ENCODE measurements around the gene DPH1.

The DPH1 gene

DNA sequence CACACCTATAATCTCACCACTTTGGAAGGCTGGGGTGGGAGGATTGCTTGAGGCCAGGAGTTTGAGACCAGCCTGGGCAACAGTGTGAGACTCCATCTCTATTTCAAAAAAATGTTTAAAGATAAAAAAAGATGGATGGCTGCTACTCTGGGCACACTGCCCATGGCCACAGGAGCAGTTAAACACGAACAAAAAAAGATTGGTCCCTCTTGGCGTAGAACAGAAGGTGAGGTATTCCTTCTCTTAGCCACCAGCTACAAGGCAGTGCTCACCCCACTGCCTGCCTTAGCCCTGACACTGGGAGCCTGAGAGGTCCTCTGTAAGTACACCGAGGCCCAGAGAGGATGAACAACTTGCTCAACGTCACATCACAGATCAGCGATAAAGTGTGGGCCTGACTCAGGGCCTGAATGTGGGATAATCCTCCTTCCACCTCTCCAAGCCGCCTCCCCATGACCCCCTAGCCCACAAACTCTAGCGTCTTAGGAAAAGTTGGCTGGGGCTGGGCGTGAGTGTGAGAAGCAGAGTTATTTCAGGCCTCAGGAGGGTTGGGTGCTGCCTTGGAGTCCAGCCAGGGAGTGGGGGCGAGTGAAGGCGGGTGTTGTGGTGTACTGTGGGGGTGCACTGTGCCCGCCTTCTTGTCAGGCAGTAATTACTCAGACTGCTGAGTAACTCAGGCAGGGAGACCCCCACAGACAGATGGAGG is 2.3 kb upstream of the DPH1 start:
- TF ChIP-seq POLR2A (IDR thresholded peaks at IDR 0.05; ENCODE audit: low read length) (no peak), GATA1 (IDR thresholded peaks at IDR 0.05; ENCODE audit: low read depth, low read length) (no peak)
- peak; percentile 19 to 34 for DNase-seq

DNA sequence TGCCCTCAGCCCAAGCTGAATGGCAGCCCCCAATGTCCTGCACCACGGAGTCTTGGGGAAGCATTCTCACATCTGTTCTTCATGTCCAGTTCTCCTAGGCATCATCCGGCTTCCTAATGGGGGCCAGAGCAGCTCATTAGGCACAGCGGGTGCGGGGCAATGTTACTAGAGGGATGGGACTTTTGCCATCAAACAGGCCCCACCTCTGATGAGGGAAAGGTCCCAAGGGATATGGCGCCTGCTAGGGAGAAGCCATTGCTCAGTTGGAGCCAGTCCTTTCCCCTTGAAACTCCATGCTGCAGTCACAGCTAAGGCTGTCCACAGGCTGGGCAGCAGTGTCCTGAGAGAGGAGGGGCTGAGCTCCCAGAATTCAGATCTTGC is 1.7 kb upstream of the DPH1 start:
- no peak for DNase-seq
- TF ChIP-seq GATA1 (IDR thresholded peaks at IDR 0.05; ENCODE audit: low read depth, low read length) (no peak), POLR2A (IDR thresholded peaks at IDR 0.05; ENCODE audit: low read length) (no peak)

DNA sequence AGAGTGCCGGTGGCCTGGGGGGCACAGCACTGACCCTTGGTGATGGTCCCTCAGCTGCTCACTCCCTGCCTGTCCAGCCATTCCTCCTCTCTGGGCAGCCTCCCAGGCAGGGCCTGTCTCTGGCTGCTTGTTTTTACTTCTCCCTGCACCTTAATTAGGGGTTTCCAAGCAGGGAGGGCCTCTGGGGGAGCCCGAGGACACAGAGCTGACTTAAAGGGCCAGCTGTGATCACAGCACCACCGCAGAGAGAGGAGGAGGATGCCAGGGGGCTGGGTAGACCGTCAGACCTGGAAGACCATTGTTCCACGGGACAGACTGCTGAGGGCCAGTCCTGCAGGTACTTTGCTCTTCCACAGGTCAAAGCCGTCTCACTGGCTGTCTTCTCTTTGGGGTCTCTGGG is 1.2 kb upstream of the DPH1 start:
- no peak for DNase-seq
- no peak for TF ChIP-seq GATA1 (IDR thresholded peaks at IDR 0.05; ENCODE audit: low read depth, low read length)
- TF ChIP-seq POLR2A (IDR thresholded peaks at IDR 0.05; ENCODE audit: low read length), result no peak

DNA sequence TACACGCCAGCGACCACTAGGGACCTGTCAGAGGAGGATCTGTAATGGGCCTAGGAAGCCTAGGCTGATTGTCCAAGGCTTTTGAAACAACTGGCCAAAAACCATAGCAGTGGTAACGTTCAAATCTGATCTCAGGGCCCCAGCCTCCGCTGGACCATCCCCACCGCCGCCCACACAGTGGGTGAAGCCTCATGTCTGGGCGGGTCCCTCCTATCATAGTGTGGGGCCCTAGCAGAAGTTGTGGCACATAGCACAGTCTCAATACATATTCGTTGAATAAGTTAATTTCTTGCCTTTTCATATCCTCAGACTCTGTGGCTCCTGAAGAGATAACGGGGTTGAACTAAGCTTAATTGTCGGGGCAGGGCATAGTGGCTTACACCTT is 818 bp downstream of the DPH1 start:
- DNase-seq, result peak; percentile 90 to 91
- TF ChIP-seq POLR2A (IDR thresholded peaks at IDR 0.05; ENCODE audit: low read length) (no peak), GATA1 (IDR thresholded peaks at IDR 0.05; ENCODE audit: low read depth, low read length) (no peak)

DNA sequence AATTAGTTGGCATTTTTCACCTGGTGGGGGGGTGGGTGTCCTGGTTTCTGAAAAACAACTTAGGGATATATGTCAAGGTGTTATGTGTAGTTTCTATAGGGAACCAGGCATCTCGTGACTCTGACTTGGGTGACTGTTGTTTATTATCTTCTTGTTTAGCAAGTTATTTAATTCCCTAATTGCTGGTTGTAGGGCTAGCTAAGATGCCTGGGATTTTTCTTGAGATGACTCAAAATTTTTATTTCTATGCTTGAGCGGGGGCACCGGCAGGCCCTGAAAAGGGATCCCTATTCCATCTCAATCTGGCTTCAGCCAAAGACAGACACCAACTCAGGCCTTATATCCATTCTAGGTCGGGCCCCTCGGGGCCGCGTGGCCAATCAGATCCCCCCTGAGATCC is 3.2 kb downstream of the DPH1 start:
- no peak for TF ChIP-seq POLR2A (IDR thresholded peaks at IDR 0.05; ENCODE audit: low read length)
- TF ChIP-seq GATA1 (IDR thresholded peaks at IDR 0.05; ENCODE audit: low read depth, low read length), result no peak
- DNase-seq, result no peak

DNA sequence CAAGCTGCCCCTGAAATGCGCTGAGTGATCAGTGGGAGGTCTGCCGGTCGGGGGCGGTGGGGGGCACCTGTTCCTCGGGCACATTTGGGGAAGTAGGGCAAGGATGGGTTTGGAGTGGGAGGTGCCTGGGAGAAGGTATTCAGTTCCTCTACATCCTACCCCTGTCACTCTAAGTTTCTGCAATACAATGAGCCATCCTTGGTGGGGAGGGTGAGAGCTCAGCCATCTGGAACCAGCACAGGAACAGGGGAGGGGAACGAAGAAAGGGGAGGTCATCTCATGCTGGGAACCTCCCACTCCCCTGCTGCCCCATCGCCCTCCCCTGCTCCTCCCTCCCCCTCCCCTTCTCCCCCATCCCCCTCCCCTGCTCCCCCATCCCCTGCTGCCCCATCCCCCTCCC is 4.2 kb downstream of the DPH1 start:
- DNase-seq, result no peak
- no peak for TF ChIP-seq POLR2A (IDR thresholded peaks at IDR 0.05; ENCODE audit: low read length)
- no peak for TF ChIP-seq GATA1 (IDR thresholded peaks at IDR 0.05; ENCODE audit: low read depth, low read length)

DNA sequence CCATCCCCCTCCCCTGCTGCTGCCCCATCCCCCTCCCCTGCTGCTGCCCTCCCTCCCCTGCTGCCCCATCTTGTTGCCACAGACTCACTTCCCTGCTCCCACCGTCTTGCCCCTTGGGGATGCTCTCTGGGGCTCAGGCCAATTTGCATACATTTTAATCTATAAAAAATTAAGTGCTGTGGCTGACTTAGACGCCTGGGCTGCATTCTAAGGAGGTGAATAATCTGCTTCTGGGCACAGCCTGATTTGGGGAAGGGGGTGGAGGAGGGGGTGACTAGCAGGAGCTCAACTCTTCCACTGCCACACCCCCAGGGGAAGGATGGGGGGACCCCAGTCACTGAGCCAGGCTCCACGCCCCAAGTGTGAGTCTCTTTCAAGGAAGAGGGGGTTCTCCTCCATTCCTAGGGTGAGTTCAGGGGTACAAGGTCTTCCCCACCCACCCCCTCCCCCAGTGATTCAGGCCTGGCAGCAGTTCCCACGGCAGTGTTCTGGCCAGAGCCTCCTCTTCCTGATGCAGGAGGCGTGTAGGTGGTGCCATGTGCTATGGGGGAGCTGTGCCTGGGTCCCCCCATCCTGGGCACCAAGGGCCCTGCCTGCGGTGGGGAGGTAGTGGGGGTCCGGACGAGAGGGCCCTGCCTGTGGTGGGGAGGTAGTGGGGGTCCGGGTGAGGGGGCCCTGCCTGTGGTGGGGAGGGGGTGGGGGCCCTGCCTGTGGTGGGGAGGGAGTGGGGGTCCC is 5.0 kb downstream of the DPH1 start:
- TF ChIP-seq POLR2A (IDR thresholded peaks at IDR 0.05; ENCODE audit: low read length), result no peak
- TF ChIP-seq GATA1 (IDR thresholded peaks at IDR 0.05; ENCODE audit: low read depth, low read length), result no peak
- no peak for DNase-seq

DNA sequence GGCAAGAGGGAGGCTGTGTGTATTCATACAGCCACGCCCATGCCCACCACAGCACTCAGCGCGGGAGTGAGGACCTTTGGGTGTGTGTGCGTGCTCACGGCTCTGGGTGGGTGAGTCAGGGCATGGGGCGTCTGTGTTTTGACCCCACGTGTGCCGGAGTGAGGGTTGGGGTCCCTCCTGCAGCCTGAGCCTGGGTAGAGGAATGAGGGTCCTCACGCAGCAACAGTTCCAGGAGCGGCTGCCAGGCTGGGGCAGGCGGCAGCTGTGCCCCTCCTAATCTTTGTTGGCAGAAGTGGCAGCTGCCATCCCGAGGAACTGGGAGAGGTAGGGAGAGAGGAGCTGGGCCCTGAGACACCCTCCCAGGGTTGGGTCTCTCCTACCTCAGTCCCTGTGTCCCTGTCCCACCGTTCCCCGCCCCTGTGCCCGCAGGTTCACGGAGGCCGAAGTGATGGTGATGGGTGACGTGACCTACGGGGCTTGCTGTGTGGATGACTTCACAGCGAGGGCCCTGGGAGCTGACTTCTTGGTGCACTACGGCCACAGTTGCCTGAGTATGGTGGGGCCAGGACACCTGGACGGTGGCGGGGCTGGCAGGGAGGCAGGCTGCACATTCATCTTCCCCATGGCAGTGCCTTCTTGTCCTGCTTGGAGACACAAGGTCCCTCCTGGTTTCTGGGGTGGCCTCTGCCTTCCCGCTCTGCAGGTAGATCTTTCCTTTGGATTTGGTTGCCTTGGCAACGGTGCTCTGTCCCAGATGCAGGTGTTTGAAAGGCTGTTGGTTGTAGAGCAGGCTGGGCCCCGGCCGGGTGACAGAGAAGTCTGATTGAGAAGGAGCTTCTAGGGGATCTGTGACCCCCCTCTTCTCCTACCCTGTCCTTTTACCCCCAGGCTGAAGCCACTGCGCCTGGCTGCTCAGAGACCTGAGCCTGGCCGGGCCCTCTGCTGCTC is 5.9 kb downstream of the DPH1 start:
- no peak for TF ChIP-seq GATA1 (IDR thresholded peaks at IDR 0.05; ENCODE audit: low read depth, low read length)
- TF ChIP-seq POLR2A (IDR thresholded peaks at IDR 0.05; ENCODE audit: low read length), result no peak
- DNase-seq, result no peak

DNA sequence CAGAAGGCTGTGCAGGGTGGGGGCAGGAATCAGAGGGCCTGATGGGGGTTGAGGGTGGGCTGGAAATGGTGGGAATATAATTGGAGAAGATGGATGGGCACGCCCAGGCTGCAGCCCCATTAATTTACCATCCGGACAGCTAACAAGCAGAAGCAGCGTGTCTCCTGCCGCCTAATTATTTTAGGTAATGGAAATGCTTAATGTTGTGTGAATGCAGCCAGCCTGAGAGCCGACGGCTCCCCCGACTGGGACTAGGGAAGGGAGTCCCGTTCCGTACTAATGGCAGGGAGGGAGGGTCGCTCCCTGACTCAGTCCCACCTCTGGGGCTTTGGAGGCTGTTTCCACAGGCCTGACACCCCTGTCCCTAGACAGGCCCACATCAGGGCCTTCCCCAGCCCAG is 7.2 kb downstream of the DPH1 start:
- no peak for TF ChIP-seq GATA1 (IDR thresholded peaks at IDR 0.05; ENCODE audit: low read depth, low read length)
- TF ChIP-seq POLR2A (IDR thresholded peaks at IDR 0.05; ENCODE audit: low read length), result no peak
- DNase-seq, result no peak

DNA sequence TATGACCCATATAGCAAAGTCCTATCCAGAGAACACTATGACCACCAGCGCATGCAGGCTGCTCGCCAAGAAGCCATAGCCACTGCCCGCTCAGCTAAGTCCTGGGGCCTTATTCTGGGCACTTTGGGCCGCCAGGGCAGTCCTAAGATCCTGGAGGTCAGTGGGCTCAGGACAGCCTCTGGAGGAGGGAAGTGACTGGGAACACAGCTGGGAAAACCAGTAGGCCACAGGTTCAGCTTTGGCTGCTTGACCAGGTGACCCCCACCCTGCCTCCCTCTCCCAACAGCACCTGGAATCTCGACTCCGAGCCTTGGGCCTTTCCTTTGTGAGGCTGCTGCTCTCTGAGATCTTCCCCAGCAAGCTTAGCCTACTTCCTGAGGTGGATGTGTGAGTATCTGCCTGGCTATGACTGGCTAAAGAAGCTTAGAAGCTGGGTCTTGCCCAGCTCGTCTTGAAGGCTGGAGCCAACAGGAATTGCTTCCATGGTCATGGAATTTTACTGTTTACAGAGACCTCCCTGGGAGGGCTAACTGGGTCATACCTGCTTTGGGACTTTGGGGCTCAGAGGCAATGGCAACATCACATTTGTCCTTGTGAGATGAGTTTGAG is 10.4 kb downstream of the DPH1 start:
- TF ChIP-seq POLR2A (IDR thresholded peaks at IDR 0.05; ENCODE audit: low read length) (no peak), GATA1 (IDR thresholded peaks at IDR 0.05; ENCODE audit: low read depth, low read length) (no peak)
- DNase-seq, result no peak

DNA sequence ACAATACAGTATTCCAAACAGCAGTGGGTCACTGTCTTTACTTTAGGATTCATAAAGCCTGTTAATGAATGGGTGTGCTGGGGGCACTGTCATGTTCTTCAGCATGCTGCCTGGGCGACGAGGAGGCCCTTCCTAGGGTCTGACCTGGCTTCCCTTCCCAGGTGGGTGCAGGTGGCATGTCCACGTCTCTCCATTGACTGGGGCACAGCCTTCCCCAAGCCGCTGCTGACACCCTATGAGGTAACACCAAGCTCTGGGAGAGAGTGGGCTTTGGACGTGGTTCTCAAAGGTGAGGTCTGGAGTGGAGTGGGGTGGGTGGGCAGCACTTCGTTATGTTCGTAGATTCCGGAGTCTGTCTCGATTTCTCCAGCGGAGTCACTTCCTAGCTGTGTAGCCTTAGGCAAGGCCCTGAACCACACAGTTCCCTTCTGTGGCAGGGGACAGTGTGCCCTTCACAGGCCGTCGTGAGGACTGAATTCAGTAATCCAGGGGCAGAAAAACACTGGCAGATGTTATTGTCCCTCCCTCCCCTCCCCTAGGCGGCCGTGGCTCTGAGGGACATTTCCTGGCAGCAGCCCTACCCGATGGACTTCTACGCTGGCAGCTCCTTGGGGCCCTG is 11.1 kb downstream of the DPH1 start:
- no peak for TF ChIP-seq GATA1 (IDR thresholded peaks at IDR 0.05; ENCODE audit: low read depth, low read length)
- TF ChIP-seq POLR2A (IDR thresholded peaks at IDR 0.05; ENCODE audit: low read length), result no peak
- no peak for DNase-seq

DNA sequence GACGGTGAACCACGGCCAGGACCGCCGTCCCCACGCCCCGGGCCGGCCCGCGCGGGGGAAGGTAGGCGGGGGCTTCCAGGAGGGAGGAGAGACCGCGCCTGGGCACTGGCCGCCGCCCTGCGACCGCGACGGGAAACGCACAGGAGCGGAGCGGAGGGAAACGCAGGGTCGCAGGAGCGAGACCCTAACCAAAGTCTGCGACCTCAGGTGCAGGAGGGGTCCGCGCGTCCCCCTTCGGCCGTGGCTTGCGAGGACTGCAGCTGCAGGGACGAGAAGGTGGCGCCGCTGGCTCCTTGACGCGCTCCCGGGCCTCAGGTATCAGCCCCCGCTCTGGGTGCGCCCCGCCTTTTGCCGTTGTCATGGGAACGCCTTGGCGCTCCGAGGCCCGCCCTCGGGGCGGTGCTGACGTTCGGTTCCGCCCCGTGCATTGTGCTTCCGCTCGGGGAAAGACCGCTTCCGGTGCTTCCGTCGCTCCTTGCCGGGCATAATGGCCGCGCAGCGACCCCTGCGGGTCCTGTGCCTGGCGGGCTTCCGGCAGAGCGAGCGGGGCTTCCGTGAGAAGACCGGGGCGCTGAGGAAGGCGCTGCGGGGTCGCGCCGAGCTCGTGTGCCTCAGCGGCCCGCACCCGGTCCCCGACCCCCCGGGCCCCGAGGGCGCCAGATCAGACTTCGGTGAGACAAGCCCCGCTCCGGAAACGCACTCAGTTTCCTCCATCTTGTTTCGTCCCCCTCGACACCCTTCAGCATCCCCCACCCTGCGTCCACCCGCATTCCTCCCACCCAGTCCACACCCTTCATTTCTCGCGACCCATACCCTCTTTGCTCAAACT is 11.8 kb downstream of the DPH1 start, which contains the start of gene OVCA2:
OVCA2 (plus strand) TSS at position 462 of the 829 bp plus-strand sequence; CDS start at position 488, 26 bp downstream.
- DNase-seq, result peak; percentile 96 to 98
- TF ChIP-seq POLR2A (IDR thresholded peaks at IDR 0.05; ENCODE audit: low read length) (peak; percentile 85), GATA1 (IDR thresholded peaks at IDR 0.05; ENCODE audit: low read depth, low read length) (no peak)

Data from erythroblast (primary cell).